ENCODE results near the gene CLK4.

DNA sequence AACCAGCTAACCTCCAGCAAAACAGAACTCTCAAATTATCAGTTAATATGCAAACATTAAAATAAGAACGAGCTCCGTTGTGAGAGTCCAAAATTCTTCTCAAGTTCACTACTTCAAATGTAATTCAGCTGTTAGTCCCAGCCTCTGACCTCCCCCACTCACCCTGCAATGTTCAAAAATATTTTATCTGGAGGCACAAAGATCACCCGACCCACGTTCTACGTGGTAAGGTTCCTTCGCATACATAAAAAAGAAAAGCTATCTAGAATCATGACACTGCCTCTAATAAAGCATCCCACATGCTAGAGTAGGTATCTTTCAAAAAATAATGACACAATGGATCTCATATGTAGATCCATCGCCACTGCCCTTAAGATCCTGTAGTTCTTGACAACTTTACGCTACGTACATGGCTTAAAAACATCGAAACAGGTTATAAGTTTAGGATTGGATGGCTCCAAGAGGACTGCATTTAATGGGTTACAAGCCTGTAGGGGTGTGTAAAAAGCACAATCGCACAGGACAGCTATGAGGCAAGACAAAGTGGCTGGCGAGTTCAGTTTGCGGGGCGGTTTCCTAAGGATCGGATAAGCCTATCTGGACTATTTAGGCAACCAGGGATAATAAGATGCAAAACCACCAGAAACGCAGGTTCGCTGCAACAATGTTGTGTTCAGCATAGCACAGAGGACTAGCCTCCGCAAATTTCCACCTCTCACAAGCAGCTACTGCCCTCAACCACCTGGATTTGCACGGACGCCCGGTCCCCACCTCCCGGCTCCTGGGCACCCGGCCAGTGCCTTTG, 969 bp downstream of the CLK4 start:
- TF ChIP-seq, protein P1, sequence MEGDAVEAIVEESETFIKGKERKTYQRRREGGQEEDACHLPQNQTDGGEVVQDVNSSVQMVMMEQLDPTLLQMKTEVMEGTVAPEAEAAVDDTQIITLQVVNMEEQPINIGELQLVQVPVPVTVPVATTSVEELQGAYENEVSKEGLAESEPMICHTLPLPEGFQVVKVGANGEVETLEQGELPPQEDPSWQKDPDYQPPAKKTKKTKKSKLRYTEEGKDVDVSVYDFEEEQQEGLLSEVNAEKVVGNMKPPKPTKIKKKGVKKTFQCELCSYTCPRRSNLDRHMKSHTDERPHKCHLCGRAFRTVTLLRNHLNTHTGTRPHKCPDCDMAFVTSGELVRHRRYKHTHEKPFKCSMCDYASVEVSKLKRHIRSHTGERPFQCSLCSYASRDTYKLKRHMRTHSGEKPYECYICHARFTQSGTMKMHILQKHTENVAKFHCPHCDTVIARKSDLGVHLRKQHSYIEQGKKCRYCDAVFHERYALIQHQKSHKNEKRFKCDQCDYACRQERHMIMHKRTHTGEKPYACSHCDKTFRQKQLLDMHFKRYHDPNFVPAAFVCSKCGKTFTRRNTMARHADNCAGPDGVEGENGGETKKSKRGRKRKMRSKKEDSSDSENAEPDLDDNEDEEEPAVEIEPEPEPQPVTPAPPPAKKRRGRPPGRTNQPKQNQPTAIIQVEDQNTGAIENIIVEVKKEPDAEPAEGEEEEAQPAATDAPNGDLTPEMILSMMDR (IDR thresholded peaks at IDR 0.05), result no peak
- TF ChIP-seq POLR2A (IDR thresholded peaks at IDR 0.05) (no peak), POLR2AphosphoS5 (IDR thresholded peaks at IDR 0.05; ENCODE audit: insufficient read depth in 1 of 2, low read depth in 1 of 2) (no peak)

Data from vagina (tissue), 2 donors.